ENCODE results near the gene MNX1. TPM values are rescaled to one million over a fixed set of nuclear protein-coding genes. Genes with fewer than 3 reads are reported as not detected.

Gene MNX1
- total and polyA plus RNA-seq, 4 donors: 0.08 TPM; not detected in 3

DNA sequence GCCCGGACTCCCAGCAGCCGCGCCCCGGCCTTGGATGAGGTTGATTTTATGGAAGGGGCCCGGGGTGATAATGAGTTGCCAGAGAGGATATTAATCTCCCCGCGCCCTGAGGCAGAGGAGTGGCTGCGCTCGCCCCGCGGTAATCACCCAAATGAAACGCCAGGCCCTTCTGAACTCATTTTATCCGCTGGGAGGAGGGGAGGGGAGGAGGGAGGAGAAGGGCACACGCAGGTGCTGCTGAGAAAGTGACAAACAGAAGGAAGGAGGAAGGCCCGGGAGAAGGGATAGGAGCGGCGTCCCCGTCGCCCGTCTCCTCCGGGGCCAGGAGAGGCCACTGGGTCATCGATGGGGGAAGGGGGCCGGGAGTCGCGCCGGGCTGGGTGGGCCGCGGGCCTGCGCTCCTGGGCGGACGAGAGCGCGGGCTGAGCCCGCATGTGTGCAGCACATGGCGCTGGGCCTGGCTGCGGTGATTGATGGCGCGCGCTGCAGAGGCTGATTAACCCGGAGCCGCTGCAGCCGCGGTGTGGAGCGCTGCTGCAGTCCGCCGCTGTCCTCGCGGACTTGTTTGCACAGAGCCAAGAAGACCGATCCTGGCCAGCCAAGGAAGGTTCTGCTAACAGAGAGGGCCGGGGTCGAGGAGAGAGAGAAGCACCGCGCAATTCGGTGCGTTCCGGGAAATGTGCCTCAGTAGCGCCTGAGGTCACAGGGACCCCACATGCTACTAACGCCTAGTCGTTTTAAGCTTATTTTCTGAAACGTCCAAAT, 6.5 kb downstream of the MNX1 start:
- H3K27me3 ChIP-seq (ENCODE audit: control insufficient read depth in 4 of 4, insufficient read depth in 4 of 4, low read length in 3 of 4): peaks cover 4 to 29% (median 17%) of the 10 kb centered on the region in 4 donors
- DNase-seq (ENCODE audit: low spot score): no peak
- H3K9ac ChIP-seq (ENCODE audit: low read depth in 1 of 2, low read length in 2 of 2): no peak overlapping the region
- no peak for TF ChIP-seq FOXA2 (IDR thresholded peaks at IDR 0.05)
- TF ChIP-seq TAF1 (conservative IDR thresholded peaks at IDR 0.05): no peak
- TF ChIP-seq, protein P1, sequence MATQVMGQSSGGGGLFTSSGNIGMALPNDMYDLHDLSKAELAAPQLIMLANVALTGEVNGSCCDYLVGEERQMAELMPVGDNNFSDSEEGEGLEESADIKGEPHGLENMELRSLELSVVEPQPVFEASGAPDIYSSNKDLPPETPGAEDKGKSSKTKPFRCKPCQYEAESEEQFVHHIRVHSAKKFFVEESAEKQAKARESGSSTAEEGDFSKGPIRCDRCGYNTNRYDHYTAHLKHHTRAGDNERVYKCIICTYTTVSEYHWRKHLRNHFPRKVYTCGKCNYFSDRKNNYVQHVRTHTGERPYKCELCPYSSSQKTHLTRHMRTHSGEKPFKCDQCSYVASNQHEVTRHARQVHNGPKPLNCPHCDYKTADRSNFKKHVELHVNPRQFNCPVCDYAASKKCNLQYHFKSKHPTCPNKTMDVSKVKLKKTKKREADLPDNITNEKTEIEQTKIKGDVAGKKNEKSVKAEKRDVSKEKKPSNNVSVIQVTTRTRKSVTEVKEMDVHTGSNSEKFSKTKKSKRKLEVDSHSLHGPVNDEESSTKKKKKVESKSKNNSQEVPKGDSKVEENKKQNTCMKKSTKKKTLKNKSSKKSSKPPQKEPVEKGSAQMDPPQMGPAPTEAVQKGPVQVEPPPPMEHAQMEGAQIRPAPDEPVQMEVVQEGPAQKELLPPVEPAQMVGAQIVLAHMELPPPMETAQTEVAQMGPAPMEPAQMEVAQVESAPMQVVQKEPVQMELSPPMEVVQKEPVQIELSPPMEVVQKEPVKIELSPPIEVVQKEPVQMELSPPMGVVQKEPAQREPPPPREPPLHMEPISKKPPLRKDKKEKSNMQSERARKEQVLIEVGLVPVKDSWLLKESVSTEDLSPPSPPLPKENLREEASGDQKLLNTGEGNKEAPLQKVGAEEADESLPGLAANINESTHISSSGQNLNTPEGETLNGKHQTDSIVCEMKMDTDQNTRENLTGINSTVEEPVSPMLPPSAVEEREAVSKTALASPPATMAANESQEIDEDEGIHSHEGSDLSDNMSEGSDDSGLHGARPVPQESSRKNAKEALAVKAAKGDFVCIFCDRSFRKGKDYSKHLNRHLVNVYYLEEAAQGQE (IDR thresholded peaks at IDR 0.05): no peak
- TF ChIP-seq, protein P2, sequence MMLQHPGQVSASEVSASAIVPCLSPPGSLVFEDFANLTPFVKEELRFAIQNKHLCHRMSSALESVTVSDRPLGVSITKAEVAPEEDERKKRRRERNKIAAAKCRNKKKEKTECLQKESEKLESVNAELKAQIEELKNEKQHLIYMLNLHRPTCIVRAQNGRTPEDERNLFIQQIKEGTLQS (IDR thresholded peaks at IDR 0.05): no peak
- TF ChIP-seq GABPA (IDR thresholded peaks at IDR 0.05 in 1 of 2, conservative IDR thresholded peaks at IDR 0.05 in 1 of 2): no peak
- TF ChIP-seq FOXA1 (IDR thresholded peaks at IDR 0.05): no peak
- no peak for TF ChIP-seq EGR1 (IDR thresholded peaks at IDR 0.05; ENCODE audit: low read depth in 2 of 2)
- TF ChIP-seq JUND (IDR thresholded peaks at IDR 0.05): no peak
- H3K27ac ChIP-seq (ENCODE audit: low read depth in 1 of 2, low read length in 2 of 2): no peak overlapping the region
- WGBS: 5% methylated on average over 60 of the region's 60 CpGs
- H3K36me3 ChIP-seq (ENCODE audit: control insufficient read depth in 4 of 4, insufficient read depth in 3 of 4, low read depth in 1 of 4, low read length in 3 of 4): no peaks in the 10 kb centered on the region
- H3K4me3 ChIP-seq (ENCODE audit: low read depth in 1 of 3, low read length in 3 of 3): no peak overlapping the region
- peaks cover 9 to 32% (median 20%) of the 10 kb centered on the region in 4 donors for H3K4me1 ChIP-seq (ENCODE audit: control insufficient read depth in 4 of 4, insufficient read depth in 4 of 4, low read length in 3 of 4)
- H3K9me3 ChIP-seq (ENCODE audit: control insufficient read depth in 4 of 4, low read length in 3 of 4): no peaks in the 10 kb centered on the region

DNA sequence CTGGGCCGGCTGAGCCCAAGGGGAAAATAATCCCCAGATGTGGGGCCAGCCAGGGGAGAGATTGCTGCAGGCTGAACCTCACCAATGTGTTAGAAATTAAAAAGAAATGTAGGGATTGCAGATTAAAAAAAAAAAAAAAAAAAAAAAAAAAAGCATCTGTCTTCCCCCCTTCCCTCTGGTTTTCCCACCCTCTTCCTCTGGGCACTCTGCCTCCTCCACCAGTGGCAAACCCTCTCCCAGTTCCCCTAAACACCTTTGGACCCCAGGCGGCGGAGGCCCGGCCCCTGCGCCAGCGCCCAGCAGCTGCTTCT, 7.1 kb downstream of the MNX1 start:
- Histone ChIP-seq H3K9ac (ENCODE audit: low read depth in 1 of 2, low read length in 2 of 2) (no peak overlapping the region), H3K27ac (ENCODE audit: low read depth in 1 of 2, low read length in 2 of 2) (no peak overlapping the region)
- WGBS: 9% methylated on average over 6 of the region's 6 CpGs

More for the DNA sequence above, 7.1 kb downstream of the MNX1 start:
- no peak for DNase-seq (ENCODE audit: low spot score)
- Histone ChIP-seq H3K9me3 (ENCODE audit: control insufficient read depth in 4 of 4, low read length in 3 of 4) (no peaks in the 10 kb centered on the region), H3K4me3 (ENCODE audit: low read depth in 1 of 3, low read length in 3 of 3) (no peak overlapping the region), H3K36me3 (ENCODE audit: control insufficient read depth in 4 of 4, insufficient read depth in 3 of 4, low read depth in 1 of 4, low read length in 3 of 4) (no peaks in the 10 kb centered on the region), H3K27me3 (ENCODE audit: control insufficient read depth in 4 of 4, insufficient read depth in 4 of 4, low read length in 3 of 4) (peaks cover 2 to 29% (median 16%) of the 10 kb centered on the region in 4 donors), H3K4me1 (ENCODE audit: control insufficient read depth in 4 of 4, insufficient read depth in 4 of 4, low read length in 3 of 4) (peaks cover 9 to 32% (median 20%) of the 10 kb centered on the region in 4 donors)
- TF ChIP-seq RAD21 (IDR thresholded peaks at IDR 0.05) (no peak), EGR1 (IDR thresholded peaks at IDR 0.05; ENCODE audit: low read depth in 2 of 2) (no peak), HNF4G (IDR thresholded peaks at IDR 0.05) (no peak), YY1 (IDR thresholded peaks at IDR 0.05) (no peak), SP1 (IDR thresholded peaks at IDR 0.05) (no peak), HNF4A (conservative IDR thresholded peaks at IDR 0.05) (no peak), JUND (IDR thresholded peaks at IDR 0.05) (no peak), GABPA (IDR thresholded peaks at IDR 0.05 in 1 of 2, conservative IDR thresholded peaks at IDR 0.05 in 1 of 2) (no peak)
- TF ChIP-seq, protein P3, sequence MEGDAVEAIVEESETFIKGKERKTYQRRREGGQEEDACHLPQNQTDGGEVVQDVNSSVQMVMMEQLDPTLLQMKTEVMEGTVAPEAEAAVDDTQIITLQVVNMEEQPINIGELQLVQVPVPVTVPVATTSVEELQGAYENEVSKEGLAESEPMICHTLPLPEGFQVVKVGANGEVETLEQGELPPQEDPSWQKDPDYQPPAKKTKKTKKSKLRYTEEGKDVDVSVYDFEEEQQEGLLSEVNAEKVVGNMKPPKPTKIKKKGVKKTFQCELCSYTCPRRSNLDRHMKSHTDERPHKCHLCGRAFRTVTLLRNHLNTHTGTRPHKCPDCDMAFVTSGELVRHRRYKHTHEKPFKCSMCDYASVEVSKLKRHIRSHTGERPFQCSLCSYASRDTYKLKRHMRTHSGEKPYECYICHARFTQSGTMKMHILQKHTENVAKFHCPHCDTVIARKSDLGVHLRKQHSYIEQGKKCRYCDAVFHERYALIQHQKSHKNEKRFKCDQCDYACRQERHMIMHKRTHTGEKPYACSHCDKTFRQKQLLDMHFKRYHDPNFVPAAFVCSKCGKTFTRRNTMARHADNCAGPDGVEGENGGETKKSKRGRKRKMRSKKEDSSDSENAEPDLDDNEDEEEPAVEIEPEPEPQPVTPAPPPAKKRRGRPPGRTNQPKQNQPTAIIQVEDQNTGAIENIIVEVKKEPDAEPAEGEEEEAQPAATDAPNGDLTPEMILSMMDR (IDR thresholded peaks at IDR 0.05; ENCODE audit: low read depth, low read length, missing input control): no peak
- TF ChIP-seq, protein P4, sequence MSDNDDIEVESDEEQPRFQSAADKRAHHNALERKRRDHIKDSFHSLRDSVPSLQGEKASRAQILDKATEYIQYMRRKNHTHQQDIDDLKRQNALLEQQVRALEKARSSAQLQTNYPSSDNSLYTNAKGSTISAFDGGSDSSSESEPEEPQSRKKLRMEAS (IDR thresholded peaks at IDR 0.05): no peak
- TF ChIP-seq, protein P5, sequence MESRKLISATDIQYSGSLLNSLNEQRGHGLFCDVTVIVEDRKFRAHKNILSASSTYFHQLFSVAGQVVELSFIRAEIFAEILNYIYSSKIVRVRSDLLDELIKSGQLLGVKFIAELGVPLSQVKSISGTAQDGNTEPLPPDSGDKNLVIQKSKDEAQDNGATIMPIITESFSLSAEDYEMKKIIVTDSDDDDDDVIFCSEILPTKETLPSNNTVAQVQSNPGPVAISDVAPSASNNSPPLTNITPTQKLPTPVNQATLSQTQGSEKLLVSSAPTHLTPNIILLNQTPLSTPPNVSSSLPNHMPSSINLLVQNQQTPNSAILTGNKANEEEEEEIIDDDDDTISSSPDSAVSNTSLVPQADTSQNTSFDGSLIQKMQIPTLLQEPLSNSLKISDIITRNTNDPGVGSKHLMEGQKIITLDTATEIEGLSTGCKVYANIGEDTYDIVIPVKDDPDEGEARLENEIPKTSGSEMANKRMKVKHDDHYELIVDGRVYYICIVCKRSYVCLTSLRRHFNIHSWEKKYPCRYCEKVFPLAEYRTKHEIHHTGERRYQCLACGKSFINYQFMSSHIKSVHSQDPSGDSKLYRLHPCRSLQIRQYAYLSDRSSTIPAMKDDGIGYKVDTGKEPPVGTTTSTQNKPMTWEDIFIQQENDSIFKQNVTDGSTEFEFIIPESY (IDR thresholded peaks at IDR 0.05): no peak
- TF ChIP-seq, protein P2 (IDR thresholded peaks at IDR 0.05): no peak

Measured in liver (tissue), 9 donors.